GM23338 (cell line): ENCODE data around the gene IPO7. TPM values are rescaled to one million over a fixed set of nuclear protein-coding genes. Genes with fewer than 3 reads are reported as not detected.

Experiments used
- ATAC-seq: fragments of 200-7000 bp; cut with Tn5 transposase; 3 replicates; pipeline ENCODE4 v1.9.1; 2020
- DNase-seq: peaks from one replicate; pipeline ENCODE4 v3.0.0-alpha.2; 2015; ENCODE audit warnings: low spot score
- H2AFZ ChIP-seq: fragments of 200-600 bp; sonication (generic); 2 replicates; pipeline ENCODE4 v1.8.0; 2016; ENCODE audit warnings: antibody characterized with exemption, mild to moderate bottlenecking, moderate library complexity
- H3F3A ChIP-seq: fragments of 200-600 bp; sonication (generic); replicated peaks from 2 replicates; pipeline ENCODE4 v1.8.0; 2017; ENCODE audit warnings: antibody characterized with exemption, mixed run types, low read depth
- H3K27ac ChIP-seq: fragments of 200-600 bp; sonication (generic); 2 replicates; pipeline ENCODE4 v1.6.1; 2016; ENCODE audit warnings: low read depth
- H3K27me3 ChIP-seq: fragments of 200-600 bp; sonication (generic); 2 replicates; pipeline ENCODE4 v1.8.0; 2016; ENCODE audit warnings: mild to moderate bottlenecking, mixed run types, moderate library complexity; ENCODE audit not compliant: insufficient read depth
- H3K36me3 ChIP-seq: fragments of 200-600 bp; sonication (generic); 2 replicates; pipeline ENCODE4 v1.8.0; 2016; ENCODE audit warnings: mild to moderate bottlenecking; ENCODE audit not compliant: insufficient read depth
- H3K4me1 ChIP-seq: fragments of 200-600 bp; sonication (generic); 2 replicates; pipeline ENCODE4 v1.8.0; 2016; ENCODE audit warnings: mild to moderate bottlenecking, moderate library complexity; ENCODE audit not compliant: insufficient read depth
- H3K4me2 ChIP-seq: fragments of 200-600 bp; sonication (generic); 2 replicates; pipeline ENCODE4 v1.7.1; 2017; ENCODE audit warnings: mixed run types
- H3K4me3 ChIP-seq: fragments of 200-600 bp; sonication (generic); 2 replicates; pipeline ENCODE4 v1.6.1; 2016; ENCODE audit warnings: mixed run types
- H3K79me2 ChIP-seq: fragments of 200-600 bp; sonication (generic); replicated peaks from 2 replicates; pipeline ENCODE4 v1.8.0; 2017; ENCODE audit warnings: mild to moderate bottlenecking; ENCODE audit not compliant: insufficient read depth
- H3K9me2 ChIP-seq: fragments of 200-600 bp; sonication (generic); 2 replicates; pipeline ENCODE4 v1.8.0; 2017; ENCODE audit not compliant: insufficient read depth
- H4K20me1 ChIP-seq: fragments of 200-600 bp; sonication (generic); replicated peaks from 2 replicates; pipeline ENCODE4 v1.8.0; 2017; ENCODE audit warnings: mild to moderate bottlenecking; ENCODE audit not compliant: insufficient read depth
- H3K27ac Mint-ChIP-seq: 2 replicates; pipeline ENCODE4 v1.8.0; 2020; ENCODE audit warnings: inconsistent platforms, mild to moderate bottlenecking, moderate library complexity, mixed read lengths
- H3K27me3 Mint-ChIP-seq: 3 replicates; pipeline ENCODE4 v1.8.0; 2022; ENCODE audit warnings: low read depth, mild to moderate bottlenecking, moderate library complexity, mixed read lengths, inconsistent platforms; ENCODE audit not compliant: insufficient read depth, poor library complexity
- H3K36me3 Mint-ChIP-seq: 3 replicates; pipeline ENCODE4 v1.8.0; 2021; ENCODE audit warnings: low read depth, mild to moderate bottlenecking, inconsistent platforms, moderate library complexity, mixed read lengths
- H3K4me1 Mint-ChIP-seq: 3 replicates; pipeline ENCODE4 v1.8.0; 2020; ENCODE audit warnings: mild to moderate bottlenecking, inconsistent platforms, mixed read lengths
- H3K4me3 Mint-ChIP-seq: 3 replicates; pipeline ENCODE4 v1.8.0; 2021; ENCODE audit warnings: moderate library complexity, mild to moderate bottlenecking, inconsistent platforms, mixed read lengths
- H3K9me3 Mint-ChIP-seq: 3 replicates; pipeline ENCODE4 v1.8.0; 2020; ENCODE audit warnings: moderate library complexity, mild to moderate bottlenecking, inconsistent platforms, mixed read lengths
- CREB1 ChIP-seq: fragments of 250-450 bp; sonication (Bioruptor Pico); IDR thresholded peaks from 2 replicates; pipeline ENCODE4 v1.5.0; 2020; ENCODE audit warnings: low read depth, mild to moderate bottlenecking, moderate library complexity
- EZH2 ChIP-seq: fragments of 200-600 bp; sonication (generic); IDR thresholded peaks from one replicate; pipeline ENCODE4 v1.8.0; 2017; ENCODE audit warnings: antibody characterized with exemption, mild to moderate bottlenecking, low read depth; ENCODE audit not compliant: unreplicated experiment
- EZH2phosphoT487 ChIP-seq: fragments of 200-600 bp; sonication (generic); IDR thresholded peaks from one replicate; pipeline ENCODE4 v1.8.1; 2018; ENCODE audit warnings: antibody characterized with exemption; ENCODE audit not compliant: unreplicated experiment
- JUNB ChIP-seq: IDR thresholded peaks from one replicate; pipeline ENCODE4 v1.6.1; 2016; ENCODE audit warnings: antibody characterized with exemption; ENCODE audit not compliant: unreplicated experiment
- NANOG ChIP-seq: IDR thresholded peaks from 2 replicates; pipeline ENCODE4 v1.6.1; 2016; ENCODE audit warnings: antibody characterized with exemption, borderline replicate concordance
- POLR2AphosphoS5 ChIP-seq: IDR thresholded peaks from 2 replicates; pipeline ENCODE4 v1.6.1; 2016; ENCODE audit warnings: antibody characterized with exemption, low read depth
- STAT1 ChIP-seq: IDR thresholded peaks from one replicate; pipeline ENCODE4 v1.6.1; 2016; ENCODE audit warnings: antibody characterized with exemption; ENCODE audit not compliant: unreplicated experiment
- ZNF114 ChIP-seq: fragments of 250-450 bp; sonication (Bioruptor Pico); IDR thresholded peaks from 2 replicates; pipeline ENCODE4 v1.5.0; 2020; ENCODE audit warnings: mild to moderate bottlenecking, moderate library complexity
- ZNF331 ChIP-seq: fragments of 250-450 bp; sonication (Bioruptor Pico); IDR thresholded peaks from 2 replicates; pipeline ENCODE4 v1.5.0; 2020; ENCODE audit warnings: low read depth, mild to moderate bottlenecking, moderate library complexity
- polyA plus RNA-seq: library from polyadenylated mRNA; unstranded; fragments of >200 nt; fragmentation: Nextera tagmentation; extraction: Ambion mirVana; gene quantifications from 2 replicates; pipeline ENCODE4 v1.2.1, GENCODE V29; 2016
- total RNA-seq: library from RNA; depleted of rRNA; stranded (reverse); fragments of >200 nt; shearing (Covaris generic); gene quantifications from 2 replicates; pipeline ENCODE4 v1.2.3, GENCODE V29; 2014
- TF ChIP-seq, protein P1 (sequence below): IDR thresholded peaks from 2 replicates; pipeline ENCODE4 v1.6.1; 2016; ENCODE audit warnings: antibody characterized with exemption
- TF ChIP-seq, protein P2 (sequence below): fragments of 250-450 bp; sonication (Bioruptor Pico); IDR thresholded peaks from 2 replicates; pipeline ENCODE4 v1.5.0; 2020; ENCODE audit warnings: mild to moderate bottlenecking, moderate library complexity
- TF ChIP-seq, protein P3 (sequence below): IDR thresholded peaks from one replicate; pipeline ENCODE4 v1.6.1; 2018; ENCODE audit warnings: antibody characterized with exemption; ENCODE audit not compliant: unreplicated experiment
- TF ChIP-seq, protein P4 (sequence below), 2 experiments: fragments of 200-600 bp in 1 of 2; sonication (generic) in 1 of 2; conservative IDR thresholded peaks; 2 replicates each; pipeline versions ENCODE4 v1.5.1 to v1.6.1; 2016 to 2017; ENCODE audit warnings: antibody characterized with exemption in 2 of 2, low read depth in 2 of 2, mild to moderate bottlenecking in 2 of 2, moderate library complexity in 1 of 2

Gene IPO7
- total and polyA plus RNA-seq, 2 experiments from 2014 or later = 56.1 to 271 TPM

DNA sequence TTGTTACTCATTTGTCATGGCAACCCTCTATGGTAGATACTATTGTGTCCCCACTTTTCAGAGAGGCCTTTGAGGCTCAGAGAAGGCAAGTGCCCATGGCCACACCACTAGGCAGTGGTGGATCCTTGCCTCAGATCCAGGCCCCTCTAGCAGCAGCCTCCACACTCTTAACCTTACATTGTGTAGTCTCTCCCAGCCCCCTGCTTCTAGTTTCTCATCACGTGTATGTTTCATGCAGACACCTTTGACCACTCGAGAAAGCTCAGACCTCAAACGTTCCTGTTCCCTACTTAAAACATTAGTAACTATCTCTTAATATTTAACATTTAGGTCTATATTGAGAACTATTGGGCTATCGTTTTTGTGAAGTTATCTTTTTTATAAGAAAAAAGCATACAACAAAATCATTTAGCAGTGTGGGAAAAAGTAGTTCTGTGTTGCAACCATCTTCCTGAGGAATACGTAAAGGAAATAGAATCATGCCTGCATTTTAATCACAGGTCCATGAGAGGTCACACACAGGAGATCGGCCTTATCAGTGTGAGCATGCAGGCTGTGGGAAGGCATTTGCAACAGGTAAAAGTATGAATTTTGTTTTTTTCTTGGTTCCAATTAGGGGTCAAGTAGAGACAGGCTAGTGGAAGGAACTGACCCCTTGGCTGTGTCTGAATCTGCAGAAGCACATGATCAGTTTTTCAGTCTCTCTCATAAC, 111.5 kb downstream of the IPO7 start:
- no peaks in the 10 kb centered on the region for H3K4me1 ChIP-seq
- Mint-ChIP-seq H3K27ac (no peak overlapping the region), H3K4me1 (no peaks in the 10 kb centered on the region), H3K4me3 (no peak overlapping the region), H3K36me3 (peaks cover 42% of the 10 kb centered on the region), H3K27me3 (peaks cover 5% of the 10 kb centered on the region), H3K9me3 (no peaks in the 10 kb centered on the region)
- no peaks in the 10 kb centered on the region for H3K79me2 ChIP-seq
- H3K27me3 ChIP-seq = no peaks in the 10 kb centered on the region
- ATAC-seq (no peak), DNase-seq (no peak)
- H3F3A ChIP-seq = 0 out of 2 replicates have a peak, but pooled peaks cover 12% of the 10 kb centered on the region
- 0 out of 2 replicates have a peak overlapping the region, but pooled peaks have one; percentile 78 for H3K27ac ChIP-seq
- peaks cover 52% of the 10 kb centered on the region for H3K36me3 ChIP-seq
- H4K20me1 ChIP-seq = peaks cover 3% of the 10 kb centered on the region
- no peak for TF ChIP-seq STAT1
- TF ChIP-seq, protein P1, sequence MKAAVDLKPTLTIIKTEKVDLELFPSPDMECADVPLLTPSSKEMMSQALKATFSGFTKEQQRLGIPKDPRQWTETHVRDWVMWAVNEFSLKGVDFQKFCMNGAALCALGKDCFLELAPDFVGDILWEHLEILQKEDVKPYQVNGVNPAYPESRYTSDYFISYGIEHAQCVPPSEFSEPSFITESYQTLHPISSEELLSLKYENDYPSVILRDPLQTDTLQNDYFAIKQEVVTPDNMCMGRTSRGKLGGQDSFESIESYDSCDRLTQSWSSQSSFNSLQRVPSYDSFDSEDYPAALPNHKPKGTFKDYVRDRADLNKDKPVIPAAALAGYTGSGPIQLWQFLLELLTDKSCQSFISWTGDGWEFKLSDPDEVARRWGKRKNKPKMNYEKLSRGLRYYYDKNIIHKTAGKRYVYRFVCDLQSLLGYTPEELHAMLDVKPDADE = no peak
- no peak for TF ChIP-seq CREB1 (CRISPR knock-in tag)
- no peak for TF ChIP-seq ZNF331
- no peak for TF ChIP-seq NANOG
- no peak for TF ChIP-seq POLR2AphosphoS5
- TF ChIP-seq, protein P2, sequence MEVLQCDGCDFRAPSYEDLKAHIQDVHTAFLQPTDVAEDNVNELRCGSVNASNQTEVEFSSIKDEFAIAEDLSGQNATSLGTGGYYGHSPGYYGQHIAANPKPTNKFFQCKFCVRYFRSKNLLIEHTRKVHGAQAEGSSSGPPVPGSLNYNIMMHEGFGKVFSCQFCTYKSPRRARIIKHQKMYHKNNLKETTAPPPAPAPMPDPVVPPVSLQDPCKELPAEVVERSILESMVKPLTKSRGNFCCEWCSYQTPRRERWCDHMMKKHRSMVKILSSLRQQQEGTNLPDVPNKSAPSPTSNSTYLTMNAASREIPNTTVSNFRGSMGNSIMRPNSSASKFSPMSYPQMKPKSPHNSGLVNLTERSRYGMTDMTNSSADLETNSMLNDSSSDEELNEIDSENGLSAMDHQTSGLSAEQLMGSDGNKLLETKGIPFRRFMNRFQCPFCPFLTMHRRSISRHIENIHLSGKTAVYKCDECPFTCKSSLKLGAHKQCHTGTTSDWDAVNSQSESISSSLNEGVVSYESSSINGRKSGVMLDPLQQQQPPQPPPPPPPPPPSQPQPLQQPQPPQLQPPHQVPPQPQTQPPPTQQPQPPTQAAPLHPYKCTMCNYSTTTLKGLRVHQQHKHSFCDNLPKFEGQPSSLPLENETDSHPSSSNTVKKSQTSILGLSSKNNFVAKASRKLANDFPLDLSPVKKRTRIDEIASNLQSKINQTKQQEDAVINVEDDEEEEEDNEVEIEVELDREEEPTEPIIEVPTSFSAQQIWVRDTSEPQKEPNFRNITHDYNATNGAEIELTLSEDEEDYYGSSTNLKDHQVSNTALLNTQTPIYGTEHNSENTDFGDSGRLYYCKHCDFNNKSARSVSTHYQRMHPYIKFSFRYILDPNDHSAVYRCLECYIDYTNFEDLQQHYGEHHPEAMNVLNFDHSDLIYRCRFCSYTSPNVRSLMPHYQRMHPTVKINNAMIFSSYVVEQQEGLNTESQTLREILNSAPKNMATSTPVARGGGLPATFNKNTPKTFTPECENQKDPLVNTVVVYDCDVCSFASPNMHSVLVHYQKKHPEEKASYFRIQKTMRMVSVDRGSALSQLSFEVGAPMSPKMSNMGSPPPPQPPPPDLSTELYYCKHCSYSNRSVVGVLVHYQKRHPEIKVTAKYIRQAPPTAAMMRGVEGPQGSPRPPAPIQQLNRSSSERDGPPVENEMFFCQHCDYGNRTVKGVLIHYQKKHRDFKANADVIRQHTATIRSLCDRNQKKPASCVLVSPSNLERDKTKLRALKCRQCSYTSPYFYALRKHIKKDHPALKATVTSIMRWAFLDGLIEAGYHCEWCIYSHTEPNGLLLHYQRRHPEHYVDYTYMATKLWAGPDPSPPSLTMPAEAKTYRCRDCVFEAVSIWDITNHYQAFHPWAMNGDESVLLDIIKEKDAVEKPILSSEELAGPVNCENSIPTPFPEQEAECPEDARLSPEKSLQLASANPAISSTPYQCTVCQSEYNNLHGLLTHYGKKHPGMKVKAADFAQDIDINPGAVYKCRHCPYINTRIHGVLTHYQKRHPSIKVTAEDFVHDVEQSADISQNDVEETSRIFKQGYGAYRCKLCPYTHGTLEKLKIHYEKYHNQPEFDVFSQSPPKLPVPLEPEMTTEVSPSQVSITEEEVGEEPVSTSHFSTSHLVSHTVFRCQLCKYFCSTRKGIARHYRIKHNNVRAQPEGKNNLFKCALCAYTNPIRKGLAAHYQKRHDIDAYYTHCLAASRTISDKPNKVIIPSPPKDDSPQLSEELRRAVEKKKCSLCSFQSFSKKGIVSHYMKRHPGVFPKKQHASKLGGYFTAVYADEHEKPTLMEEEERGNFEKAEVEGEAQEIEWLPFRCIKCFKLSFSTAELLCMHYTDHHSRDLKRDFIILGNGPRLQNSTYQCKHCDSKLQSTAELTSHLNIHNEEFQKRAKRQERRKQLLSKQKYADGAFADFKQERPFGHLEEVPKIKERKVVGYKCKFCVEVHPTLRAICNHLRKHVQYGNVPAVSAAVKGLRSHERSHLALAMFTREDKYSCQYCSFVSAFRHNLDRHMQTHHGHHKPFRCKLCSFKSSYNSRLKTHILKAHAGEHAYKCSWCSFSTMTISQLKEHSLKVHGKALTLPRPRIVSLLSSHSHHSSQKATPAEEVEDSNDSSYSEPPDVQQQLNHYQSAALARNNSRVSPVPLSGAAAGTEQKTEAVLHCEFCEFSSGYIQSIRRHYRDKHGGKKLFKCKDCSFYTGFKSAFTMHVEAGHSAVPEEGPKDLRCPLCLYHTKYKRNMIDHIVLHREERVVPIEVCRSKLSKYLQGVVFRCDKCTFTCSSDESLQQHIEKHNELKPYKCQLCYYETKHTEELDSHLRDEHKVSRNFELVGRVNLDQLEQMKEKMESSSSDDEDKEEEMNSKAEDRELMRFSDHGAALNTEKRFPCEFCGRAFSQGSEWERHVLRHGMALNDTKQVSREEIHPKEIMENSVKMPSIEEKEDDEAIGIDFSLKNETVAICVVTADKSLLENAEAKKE (CRISPR knock-in tag) = no peak
- TF ChIP-seq, protein P3, sequence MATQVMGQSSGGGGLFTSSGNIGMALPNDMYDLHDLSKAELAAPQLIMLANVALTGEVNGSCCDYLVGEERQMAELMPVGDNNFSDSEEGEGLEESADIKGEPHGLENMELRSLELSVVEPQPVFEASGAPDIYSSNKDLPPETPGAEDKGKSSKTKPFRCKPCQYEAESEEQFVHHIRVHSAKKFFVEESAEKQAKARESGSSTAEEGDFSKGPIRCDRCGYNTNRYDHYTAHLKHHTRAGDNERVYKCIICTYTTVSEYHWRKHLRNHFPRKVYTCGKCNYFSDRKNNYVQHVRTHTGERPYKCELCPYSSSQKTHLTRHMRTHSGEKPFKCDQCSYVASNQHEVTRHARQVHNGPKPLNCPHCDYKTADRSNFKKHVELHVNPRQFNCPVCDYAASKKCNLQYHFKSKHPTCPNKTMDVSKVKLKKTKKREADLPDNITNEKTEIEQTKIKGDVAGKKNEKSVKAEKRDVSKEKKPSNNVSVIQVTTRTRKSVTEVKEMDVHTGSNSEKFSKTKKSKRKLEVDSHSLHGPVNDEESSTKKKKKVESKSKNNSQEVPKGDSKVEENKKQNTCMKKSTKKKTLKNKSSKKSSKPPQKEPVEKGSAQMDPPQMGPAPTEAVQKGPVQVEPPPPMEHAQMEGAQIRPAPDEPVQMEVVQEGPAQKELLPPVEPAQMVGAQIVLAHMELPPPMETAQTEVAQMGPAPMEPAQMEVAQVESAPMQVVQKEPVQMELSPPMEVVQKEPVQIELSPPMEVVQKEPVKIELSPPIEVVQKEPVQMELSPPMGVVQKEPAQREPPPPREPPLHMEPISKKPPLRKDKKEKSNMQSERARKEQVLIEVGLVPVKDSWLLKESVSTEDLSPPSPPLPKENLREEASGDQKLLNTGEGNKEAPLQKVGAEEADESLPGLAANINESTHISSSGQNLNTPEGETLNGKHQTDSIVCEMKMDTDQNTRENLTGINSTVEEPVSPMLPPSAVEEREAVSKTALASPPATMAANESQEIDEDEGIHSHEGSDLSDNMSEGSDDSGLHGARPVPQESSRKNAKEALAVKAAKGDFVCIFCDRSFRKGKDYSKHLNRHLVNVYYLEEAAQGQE = no peak
- TF ChIP-seq EZH2 = no peak
- TF ChIP-seq ZNF114 (CRISPR knock-in tag) = no peak
- TF ChIP-seq JUNB = no peak
- TF ChIP-seq EZH2phosphoT487 = no peak
- TF ChIP-seq, protein P4, sequence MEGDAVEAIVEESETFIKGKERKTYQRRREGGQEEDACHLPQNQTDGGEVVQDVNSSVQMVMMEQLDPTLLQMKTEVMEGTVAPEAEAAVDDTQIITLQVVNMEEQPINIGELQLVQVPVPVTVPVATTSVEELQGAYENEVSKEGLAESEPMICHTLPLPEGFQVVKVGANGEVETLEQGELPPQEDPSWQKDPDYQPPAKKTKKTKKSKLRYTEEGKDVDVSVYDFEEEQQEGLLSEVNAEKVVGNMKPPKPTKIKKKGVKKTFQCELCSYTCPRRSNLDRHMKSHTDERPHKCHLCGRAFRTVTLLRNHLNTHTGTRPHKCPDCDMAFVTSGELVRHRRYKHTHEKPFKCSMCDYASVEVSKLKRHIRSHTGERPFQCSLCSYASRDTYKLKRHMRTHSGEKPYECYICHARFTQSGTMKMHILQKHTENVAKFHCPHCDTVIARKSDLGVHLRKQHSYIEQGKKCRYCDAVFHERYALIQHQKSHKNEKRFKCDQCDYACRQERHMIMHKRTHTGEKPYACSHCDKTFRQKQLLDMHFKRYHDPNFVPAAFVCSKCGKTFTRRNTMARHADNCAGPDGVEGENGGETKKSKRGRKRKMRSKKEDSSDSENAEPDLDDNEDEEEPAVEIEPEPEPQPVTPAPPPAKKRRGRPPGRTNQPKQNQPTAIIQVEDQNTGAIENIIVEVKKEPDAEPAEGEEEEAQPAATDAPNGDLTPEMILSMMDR (conservative IDR thresholded peaks at IDR 0.05; ENCODE audit: low read depth in 2 of 2) = no peak
- H3K4me3 ChIP-seq = no peak overlapping the region
- H2AFZ ChIP-seq = no peak overlapping the region
- no peaks in the 10 kb centered on the region for H3K9me2 ChIP-seq
- no peak overlapping the region for H3K4me2 ChIP-seq
